Left lung (tissue), 10 donors: ENCODE measurements around the gene DLGAP3. TPM values are rescaled to one million over a fixed set of nuclear protein-coding genes. Genes with fewer than 3 reads are reported as not detected.

Experiments used
- ATAC-seq: fragments of 200-7000 bp; cut with Tn5 transposase; one replicate; pipeline ENCODE4 v1.9.1; 2020; ENCODE audit warnings: moderate library complexity
- DNase-seq, 4 donors: peaks; one replicate each; pipeline ENCODE4 v3.0.0-alpha.2; 2013 to 2020
- H3K27ac ChIP-seq, 2 donors: fragments of 200-600 bp; sonication (generic) in 1 of 2; one replicate each; pipeline versions ENCODE4 v1.5.0 to v1.8.0; 2020 to 2021
- H3K27me3 ChIP-seq, 2 donors: fragments of 200-600 bp; sonication (generic) in 1 of 2; one replicate each; pipeline versions ENCODE4 v1.5.0 to v1.8.0; 2020 to 2021
- H3K36me3 ChIP-seq, 2 donors: fragments of 200-600 bp; sonication (generic) in 1 of 2; one replicate each; pipeline versions ENCODE4 v1.5.0 to v1.8.0; 2020 to 2021
- H3K4me1 ChIP-seq, 2 donors: fragments of 200-600 bp; one replicate each; pipeline ENCODE4 v1.8.0; 2021
- H3K4me3 ChIP-seq, 2 donors: fragments of 200-600 bp; sonication (generic) in 1 of 2; one replicate each; pipeline versions ENCODE4 v1.5.0 to v1.8.0; 2020 to 2021; ENCODE audit warnings: mild to moderate bottlenecking in 1 of 2
- H3K9me3 ChIP-seq, 2 donors: fragments of 200-600 bp; sonication (generic) in 1 of 2; one replicate each; pipeline versions ENCODE4 v1.5.0 to v1.8.0; 2020 to 2021
- CTCF ChIP-seq, 2 donors: fragments of 200-600 bp; sonication (generic) in 1 of 2; IDR thresholded peaks; one replicate each; pipeline versions ENCODE4 v1.5.0 to v1.8.0; 2021; ENCODE audit warnings: antibody characterized with exemption in 2 of 2
- intact Hi-C, 2 donors: fragments of 100-400 bp; cut with DNase I; formaldehyde crosslinking; loops; one replicate each; pipeline versions ENCODE4 v1.11.2 to v1.14.2; 2022
- polyA plus RNA-seq, 6 donors: library from polyadenylated mRNA; unstranded; fragments of 120-200 nt; gene quantifications; one replicate each; pipeline ENCODE4 v1.2.1, GENCODE V29; 2013; ENCODE audit not compliant: insufficient read length in 6 of 6
- total RNA-seq, 2 donors: library from RNA; stranded (reverse); fragmentation: NEBNext Ultra II Directional; extraction: Animal tissue kit (Norgen Biotek cat#: 25700); gene quantifications; one replicate each; pipeline ENCODE4 v1.2.1, GENCODE V29; 2021
- donor health status: DM: no; HTN: yes; CAD: no.
- donor health status: DM: no; HTN: no; CAD: no.

DLGAP3 gene
- total and polyA plus RNA-seq, 8 donors = 0.11 to 0.46 (median 0.13) TPM

GRCh38 chr1:34851431-34852105 lies 77.9 kb downstream of the DLGAP3 start:
- H3K27me3 ChIP-seq = no peaks in the 10 kb centered on the region
- no peak for DNase-seq
- no peak for ATAC-seq
- no peak for TF ChIP-seq CTCF (IDR thresholded peaks at IDR 0.05)
- no peak overlapping the region for H3K4me3 ChIP-seq
- peaks cover 0 to 43% of the 10 kb centered on the region in 2 donors for H3K4me1 ChIP-seq
- H3K36me3 ChIP-seq = peaks cover 0 to 64% of the 10 kb centered on the region in 2 donors
- intact Hi-C loops = loop anchor here (5.0 kb wide), 2 partner anchors 59 to 64 kb away; partner anchors contain the start of gene GJA4 (in 1 of the 2)
- H3K9me3 ChIP-seq = no peaks in the 10 kb centered on the region
- no peak overlapping the region for H3K27ac ChIP-seq

- TF ChIP-seq CTCF (IDR thresholded peaks at IDR 0.05) = no peak
- H3K4me3 ChIP-seq = no peak overlapping the region
- intact Hi-C loops = loop anchor here (5.0 kb wide), 2 partner anchors 58 to 63 kb away; partner anchors contain the start of gene GJA4 (in 1 of the 2)
- no peak for DNase-seq
- H3K9me3 ChIP-seq = no peaks in the 10 kb centered on the region
- no peak overlapping the region for H3K27ac ChIP-seq
- no peak for ATAC-seq
- H3K27me3 ChIP-seq = no peaks in the 10 kb centered on the region
- H3K36me3 ChIP-seq = peaks cover 0 to 56% of the 10 kb centered on the region in 2 donors
- H3K4me1 ChIP-seq = peaks cover 0 to 38% of the 10 kb centered on the region in 2 donors
Observed at GRCh38 chr1:34850382-34850781, 79.1 kb downstream of the DLGAP3 start.

GRCh38 chr1:34847094-34847493 lies 82.4 kb downstream of the DLGAP3 start:
- no peak for ATAC-seq
- TF ChIP-seq CTCF (IDR thresholded peaks at IDR 0.05) = no peak
- Histone ChIP-seq H3K36me3 (peaks cover 0 to 31% of the 10 kb centered on the region in 2 donors), H3K9me3 (no peaks in the 10 kb centered on the region), H3K27ac (no peak overlapping the region), H3K4me3 (no peak overlapping the region), H3K4me1 (peaks cover 0 to 47% of the 10 kb centered on the region in 2 donors), H3K27me3 (no peaks in the 10 kb centered on the region)
- intact Hi-C loops = no loop called here
- DNase-seq = no peak

- ATAC-seq = no peak
- Histone ChIP-seq H3K9me3 (no peaks in the 10 kb centered on the region), H3K4me3 (no peak overlapping the region), H3K27me3 (no peaks in the 10 kb centered on the region), H3K27ac (no peak overlapping the region), H3K36me3 (peaks cover 0 to 25% of the 10 kb centered on the region in 2 donors), H3K4me1 (peaks cover 0 to 45% of the 10 kb centered on the region in 2 donors)
- no peak for TF ChIP-seq CTCF (IDR thresholded peaks at IDR 0.05)
- DNase-seq = no peak
- intact Hi-C loops = no loop called here
Observed at GRCh38 chr1:34846265-34846664, 83.2 kb downstream of the DLGAP3 start.

GRCh38 chr1:34845131-34845901 lies 84.1 kb downstream of the DLGAP3 start:
- Histone ChIP-seq H3K27ac (peak overlapping the region in 1 of 2 donors; percentile 42), H3K9me3 (no peaks in the 10 kb centered on the region), H3K4me3 (no peak overlapping the region), H3K36me3 (peaks cover 0 to 22% of the 10 kb centered on the region in 2 donors), H3K4me1 (peaks cover 0 to 40% of the 10 kb centered on the region in 2 donors), H3K27me3 (no peaks in the 10 kb centered on the region)
- no peak for TF ChIP-seq CTCF (IDR thresholded peaks at IDR 0.05)
- no peak for ATAC-seq
- no peak for DNase-seq
- intact Hi-C loops = no loop called here
